OCI-LY1 (cell line): ENCODE results near the gene BCKDK.

Experiments
- H2AFZ ChIP-seq: fragments of 200-600 bp; sonication (generic), shearing (Covaris generic); 2 replicates; pipeline ENCODE4 v1.6.0; 2014; ENCODE audit warnings: antibody characterized with exemption, mild to moderate bottlenecking, low read length
- H3F3A ChIP-seq: fragments of 200-600 bp; sonication (generic), shearing (Covaris generic); 2 replicates; pipeline ENCODE4 v1.6.0; 2014; ENCODE audit warnings: mild to moderate bottlenecking, antibody characterized with exemption, low read length, moderate library complexity; ENCODE audit not compliant: insufficient read depth
- H3K27ac ChIP-seq: fragments of 200-600 bp; sonication (generic); 2 replicates; pipeline ENCODE4 v1.5.1; 2014; ENCODE audit warnings: low read length, mixed run types, mild to moderate bottlenecking, low read depth; ENCODE audit not compliant: poor library complexity, severe bottlenecking
- H3K27me3 ChIP-seq: fragments of 200-600 bp; sonication (generic); 2 replicates; pipeline ENCODE4 v1.6.0; 2014; ENCODE audit warnings: antibody characterized with exemption, mild to moderate bottlenecking, low read length, moderate library complexity; ENCODE audit not compliant: insufficient read depth
- H3K36me3 ChIP-seq: fragments of 200-600 bp; sonication (generic); 2 replicates; pipeline ENCODE4 v1.6.1; 2014; ENCODE audit warnings: mild to moderate bottlenecking, antibody characterized with exemption, low read length, moderate library complexity, mixed read lengths; ENCODE audit not compliant: insufficient read depth
- H3K4me1 ChIP-seq: fragments of 200-600 bp; sonication (generic); 2 replicates; pipeline ENCODE4 v1.5.1; 2014; ENCODE audit warnings: mild to moderate bottlenecking, low read length, moderate library complexity; ENCODE audit not compliant: insufficient read depth, severe bottlenecking
- H3K4me2 ChIP-seq: fragments of 200-600 bp; sonication (generic), shearing (Covaris generic); 2 replicates; pipeline ENCODE4 v1.6.1; 2014; ENCODE audit warnings: low read length
- H3K4me3 ChIP-seq: fragments of 200-600 bp; sonication (generic); 2 replicates; pipeline ENCODE4 v1.5.1; 2014; ENCODE audit warnings: low read length, low read depth, mild to moderate bottlenecking, mixed read lengths; ENCODE audit not compliant: poor library complexity, severe bottlenecking
- H3K79me2 ChIP-seq: fragments of 200-600 bp; shearing (Covaris generic); 2 replicates; pipeline ENCODE4 v1.6.1; 2016; ENCODE audit warnings: mixed run types, low read length, mixed read lengths; ENCODE audit not compliant: insufficient read depth
- H3K9ac ChIP-seq: fragments of 200-600 bp; sonication (generic), shearing (Covaris generic); 2 replicates; pipeline ENCODE4 v1.6.1; 2014; ENCODE audit warnings: mild to moderate bottlenecking, low read length, mixed read lengths
- H3K9me2 ChIP-seq: fragments of 200-600 bp; sonication (generic), shearing (Covaris generic); 2 replicates; pipeline ENCODE4 v1.6.1; 2014; ENCODE audit warnings: low read depth, mild to moderate bottlenecking, low read length, mixed read lengths
- H3K9me3 ChIP-seq: fragments of 200-600 bp; shearing (Covaris generic); 2 replicates; pipeline ENCODE4 v1.6.1; 2014; ENCODE audit warnings: low read length, mixed read lengths
- H4K20me1 ChIP-seq: fragments of 200-600 bp; sonication (generic), shearing (Covaris generic); 2 replicates; pipeline ENCODE4 v1.6.0; 2016; ENCODE audit warnings: mild to moderate bottlenecking, low read length; ENCODE audit not compliant: insufficient read depth
- CTCF ChIP-seq: fragments of 200-600 bp; sonication (generic), shearing (Covaris generic); IDR thresholded peaks from 2 replicates; pipeline ENCODE4 v1.5.1; 2017; ENCODE audit warnings: mild to moderate bottlenecking, antibody characterized with exemption, low read length, moderate library complexity, mixed read lengths
- EZH2 ChIP-seq: fragments of 200-600 bp; sonication (generic), shearing (Covaris generic); IDR thresholded peaks from 2 replicates; pipeline ENCODE4 v1.8.0; 2017; ENCODE audit warnings: borderline replicate concordance, mixed run types, mild to moderate bottlenecking, antibody characterized with exemption, low read length, moderate library complexity, mixed read lengths

Gene BCKDK

GRCh38 chr16:31078597-31079341, 29.4 kb upstream of the BCKDK start:
- H3K9me2 ChIP-seq: no peaks in the 10 kb centered on the region
- no peaks in the 10 kb centered on the region for H3K27me3 ChIP-seq
- peaks cover 61% of the 10 kb centered on the region for H3K36me3 ChIP-seq
- TF ChIP-seq EZH2: no peak
- no peak for TF ChIP-seq CTCF
- H3K4me2 ChIP-seq: no peak overlapping the region
- H3K79me2 ChIP-seq: 0 out of 2 replicates have a peak, but pooled peaks cover 3% of the 10 kb centered on the region
- H3K4me3 ChIP-seq: no peak overlapping the region
- H3K9me3 ChIP-seq: no peaks in the 10 kb centered on the region
- H3K27ac ChIP-seq: no peak overlapping the region
- no peaks in the 10 kb centered on the region for H3F3A ChIP-seq
- H4K20me1 ChIP-seq: no peaks in the 10 kb centered on the region
- H2AFZ ChIP-seq: no peak overlapping the region
- H3K9ac ChIP-seq: no peak overlapping the region
- H3K4me1 ChIP-seq: peaks cover 9% of the 10 kb centered on the region

DNA sequence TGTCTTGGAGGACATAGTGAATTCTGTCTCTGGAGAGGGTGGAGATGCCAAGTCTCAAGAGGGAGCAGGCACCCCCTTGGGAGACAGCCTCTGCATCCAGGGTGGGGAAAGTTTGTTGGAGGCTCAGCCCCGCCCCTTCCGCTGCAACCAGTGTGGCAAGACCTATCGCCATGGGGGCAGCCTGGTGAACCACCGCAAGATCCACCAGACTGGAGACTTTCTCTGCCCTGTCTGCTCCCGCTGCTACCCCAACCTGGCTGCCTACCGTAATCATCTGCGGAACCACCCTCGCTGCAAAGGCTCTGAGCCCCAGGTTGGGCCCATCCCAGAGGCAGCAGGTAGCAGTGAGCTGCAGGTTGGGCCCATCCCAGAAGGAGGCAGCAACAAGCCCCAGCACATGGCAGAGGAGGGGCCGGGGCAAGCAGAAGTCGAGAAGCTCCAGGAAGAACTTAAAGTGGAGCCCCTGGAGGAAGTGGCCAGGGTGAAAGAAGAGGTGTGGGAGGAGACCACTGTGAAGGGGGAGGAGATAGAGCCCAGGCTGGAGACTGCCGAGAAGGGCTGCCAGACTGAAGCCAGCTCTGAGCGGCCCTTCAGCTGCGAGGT, 28.7 kb upstream of the BCKDK start:
- no peak overlapping the region for H2AFZ ChIP-seq
- H3K9me2 ChIP-seq: no peaks in the 10 kb centered on the region
- H3K9ac ChIP-seq: no peak overlapping the region
- no peaks in the 10 kb centered on the region for H3F3A ChIP-seq
- H3K36me3 ChIP-seq: peaks cover 68% of the 10 kb centered on the region
- H3K4me3 ChIP-seq: no peak overlapping the region
- H3K4me1 ChIP-seq: peaks cover 9% of the 10 kb centered on the region
- H4K20me1 ChIP-seq: no peaks in the 10 kb centered on the region
- TF ChIP-seq EZH2 (no peak), CTCF (no peak)
- H3K9me3 ChIP-seq: no peaks in the 10 kb centered on the region
- H3K79me2 ChIP-seq: 0 out of 2 replicates have a peak, but pooled peaks cover 3% of the 10 kb centered on the region
- H3K27me3 ChIP-seq: no peaks in the 10 kb centered on the region
- H3K4me2 ChIP-seq: no peak overlapping the region
- H3K27ac ChIP-seq: no peak overlapping the region

DNA sequence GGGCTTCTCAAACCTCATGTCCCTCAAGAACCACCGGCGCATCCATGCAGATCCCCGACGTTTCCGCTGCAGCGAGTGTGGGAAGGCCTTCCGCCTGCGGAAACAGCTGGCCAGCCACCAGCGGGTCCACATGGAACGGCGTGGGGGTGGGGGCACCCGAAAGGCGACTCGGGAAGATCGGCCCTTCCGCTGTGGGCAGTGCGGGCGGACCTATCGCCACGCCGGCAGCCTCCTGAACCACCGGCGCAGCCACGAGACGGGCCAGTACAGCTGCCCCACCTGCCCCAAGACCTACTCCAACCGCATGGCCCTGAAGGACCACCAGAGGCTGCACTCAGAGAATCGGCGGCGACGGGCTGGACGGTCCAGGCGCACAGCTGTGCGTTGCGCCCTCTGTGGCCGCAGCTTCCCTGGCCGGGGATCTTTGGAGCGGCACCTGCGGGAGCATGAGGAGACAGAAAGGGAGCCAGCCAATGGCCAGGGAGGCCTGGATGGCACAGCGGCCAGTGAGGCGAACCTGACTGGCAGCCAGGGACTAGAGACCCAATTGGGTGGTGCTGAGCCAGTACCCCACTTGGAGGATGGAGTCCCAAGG, 28.1 kb upstream of the BCKDK start:
- H3K4me1 ChIP-seq: peaks cover 5% of the 10 kb centered on the region
- H3K4me2 ChIP-seq: no peak overlapping the region
- H2AFZ ChIP-seq: no peak overlapping the region
- H4K20me1 ChIP-seq: no peaks in the 10 kb centered on the region
- no peaks in the 10 kb centered on the region for H3K9me2 ChIP-seq
- no peaks in the 10 kb centered on the region for H3K79me2 ChIP-seq
- H3K9me3 ChIP-seq: no peaks in the 10 kb centered on the region
- no peaks in the 10 kb centered on the region for H3F3A ChIP-seq
- H3K36me3 ChIP-seq: peaks cover 69% of the 10 kb centered on the region
- no peak overlapping the region for H3K9ac ChIP-seq
- H3K4me3 ChIP-seq: no peak overlapping the region
- H3K27ac ChIP-seq: no peak overlapping the region
- no peak for TF ChIP-seq CTCF
- TF ChIP-seq EZH2: no peak
- no peaks in the 10 kb centered on the region for H3K27me3 ChIP-seq
